Smooth muscle cell (in vitro differentiated cells): ENCODE data around the gene DGKB. TPM values are rescaled to one million over a fixed set of nuclear protein-coding genes. Genes with fewer than 3 reads are reported as not detected.

Source experiments
- DNase-seq: peaks from one replicate; lab custom pipeline; 2025; ENCODE audit not compliant: unreplicated experiment; lab: John Stamatoyannopoulos, UW
- H2AFZ ChIP-seq: fragments of 200-600 bp; sonication (generic); 2 replicates; pipeline ENCODE4 v1.6.0; 2016; ENCODE audit warnings: antibody characterized with exemption, low read depth, mild to moderate bottlenecking
- H3F3A ChIP-seq: fragments of 200-600 bp; sonication (generic); 2 replicates; pipeline ENCODE4 v1.6.0; 2017; ENCODE audit warnings: antibody characterized with exemption, low read depth
- H3K27ac ChIP-seq: fragments of 200-600 bp; sonication (generic); 2 replicates; pipeline ENCODE4 v1.5.1; 2016; ENCODE audit warnings: low read depth, mild to moderate bottlenecking
- H3K27me3 ChIP-seq: fragments of 200-600 bp; sonication (generic); 2 replicates; pipeline ENCODE4 v1.6.1; 2016; ENCODE audit warnings: low read depth, mild to moderate bottlenecking
- H3K36me3 ChIP-seq: fragments of 200-600 bp; sonication (generic); 2 replicates; pipeline ENCODE4 v1.5.1; 2016; ENCODE audit warnings: low read depth
- H3K4me1 ChIP-seq: fragments of 200-600 bp; sonication (generic); 2 replicates; pipeline ENCODE4 v1.5.1; 2016; ENCODE audit warnings: low read depth
- H3K4me2 ChIP-seq: fragments of 200-600 bp; sonication (generic); 2 replicates; pipeline ENCODE4 v1.6.0; 2016; ENCODE audit warnings: mild to moderate bottlenecking
- H3K4me3 ChIP-seq: fragments of 200-600 bp; sonication (generic); 2 replicates; pipeline ENCODE4 v1.5.1; 2016; ENCODE audit warnings: mild to moderate bottlenecking
- H3K79me2 ChIP-seq: fragments of 200-600 bp; sonication (generic); 2 replicates; pipeline ENCODE4 v1.6.0; 2016; ENCODE audit warnings: low read depth, mild to moderate bottlenecking
- H3K9ac ChIP-seq: fragments of 200-600 bp; sonication (generic); 2 replicates; pipeline ENCODE4 v1.6.0; 2016; ENCODE audit warnings: low read depth
- H3K9me3 ChIP-seq: fragments of 200-600 bp; sonication (generic); replicated peaks from 2 replicates; pipeline ENCODE4 v1.5.1; 2016; ENCODE audit warnings: low read depth
- H4K20me1 ChIP-seq: fragments of 200-600 bp; sonication (generic); 2 replicates; pipeline ENCODE4 v1.6.0; 2016; ENCODE audit warnings: low read depth
- WGBS: methylation state at CpG from one replicate; pipeline ENCODE4 v1.1.7; 2016; ENCODE audit warnings: low lambda C conversion rate; 5-methylcytosine and 5-hydroxymethylcytosine counted together
- polyA plus RNA-seq: library from polyadenylated mRNA; unstranded; fragments of >200 nt; fragmentation: Nextera tagmentation; extraction: Ambion mirVana; gene quantifications from 2 replicates; pipeline ENCODE4 v1.2.1, GENCODE V29; 2016
- total RNA-seq: library from RNA; depleted of rRNA; stranded (reverse); fragments of >200 nt; gene quantifications from 2 replicates; pipeline ENCODE4 v1.2.3, GENCODE V29; 2014
- TF ChIP-seq, protein P1 (sequence below): fragments of 200-600 bp; sonication (generic); IDR thresholded peaks from 2 replicates; pipeline ENCODE4 v1.5.1; 2017; ENCODE audit warnings: borderline replicate concordance, mild to moderate bottlenecking, antibody characterized with exemption; ENCODE audit not compliant: insufficient read depth, poor library complexity, severe bottlenecking

Gene DGKB
- total and polyA plus RNA-seq, 2 experiments from 2014 or later: not detected

- H3K79me2 ChIP-seq: no peaks in the 10 kb centered on the region
- H3K36me3 ChIP-seq: no peaks in the 10 kb centered on the region
- H3K4me1 ChIP-seq: peaks cover 4% of the 10 kb centered on the region
- DNase-seq: no peak
- TF ChIP-seq, protein P1, sequence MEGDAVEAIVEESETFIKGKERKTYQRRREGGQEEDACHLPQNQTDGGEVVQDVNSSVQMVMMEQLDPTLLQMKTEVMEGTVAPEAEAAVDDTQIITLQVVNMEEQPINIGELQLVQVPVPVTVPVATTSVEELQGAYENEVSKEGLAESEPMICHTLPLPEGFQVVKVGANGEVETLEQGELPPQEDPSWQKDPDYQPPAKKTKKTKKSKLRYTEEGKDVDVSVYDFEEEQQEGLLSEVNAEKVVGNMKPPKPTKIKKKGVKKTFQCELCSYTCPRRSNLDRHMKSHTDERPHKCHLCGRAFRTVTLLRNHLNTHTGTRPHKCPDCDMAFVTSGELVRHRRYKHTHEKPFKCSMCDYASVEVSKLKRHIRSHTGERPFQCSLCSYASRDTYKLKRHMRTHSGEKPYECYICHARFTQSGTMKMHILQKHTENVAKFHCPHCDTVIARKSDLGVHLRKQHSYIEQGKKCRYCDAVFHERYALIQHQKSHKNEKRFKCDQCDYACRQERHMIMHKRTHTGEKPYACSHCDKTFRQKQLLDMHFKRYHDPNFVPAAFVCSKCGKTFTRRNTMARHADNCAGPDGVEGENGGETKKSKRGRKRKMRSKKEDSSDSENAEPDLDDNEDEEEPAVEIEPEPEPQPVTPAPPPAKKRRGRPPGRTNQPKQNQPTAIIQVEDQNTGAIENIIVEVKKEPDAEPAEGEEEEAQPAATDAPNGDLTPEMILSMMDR: no peak
- no peaks in the 10 kb centered on the region for H4K20me1 ChIP-seq
- H2AFZ ChIP-seq: no peak overlapping the region
- no peak overlapping the region for H3K27ac ChIP-seq
- no peak overlapping the region for H3K4me3 ChIP-seq
- no peak overlapping the region for H3K9ac ChIP-seq
- H3K9me3 ChIP-seq: no peaks in the 10 kb centered on the region
- no peak overlapping the region for H3K4me2 ChIP-seq
- WGBS: 69% methylated on average over 4 of the region's 4 CpGs
- no peaks in the 10 kb centered on the region for H3K27me3 ChIP-seq
- no peaks in the 10 kb centered on the region for H3F3A ChIP-seq
These were observed 707.5 kb downstream of the DGKB start for GRCh38 chr7:14195079-14195478.

GRCh38 chr7:14191686-14192098 is 710.9 kb downstream of the DGKB start:
- H3K9ac ChIP-seq: no peak overlapping the region
- WGBS: 80% methylated on average over 4 of the region's 4 CpGs

GRCh38 chr7:14184292-14184864 is 718.2 kb downstream of the DGKB start:
- H4K20me1 ChIP-seq: no peaks in the 10 kb centered on the region
- no peaks in the 10 kb centered on the region for H3K4me1 ChIP-seq
- no peaks in the 10 kb centered on the region for H3F3A ChIP-seq
- TF ChIP-seq, protein P1: no peak
- DNase-seq: no peak
- no peaks in the 10 kb centered on the region for H3K79me2 ChIP-seq
- H3K4me2 ChIP-seq: no peak overlapping the region
- H3K4me3 ChIP-seq: no peak overlapping the region
- no peak overlapping the region for H3K27ac ChIP-seq
- H3K27me3 ChIP-seq: no peaks in the 10 kb centered on the region
- no peaks in the 10 kb centered on the region for H3K9me3 ChIP-seq
- no peak overlapping the region for H3K9ac ChIP-seq
- H3K36me3 ChIP-seq: no peaks in the 10 kb centered on the region
- 98% methylated on average over 10 of the region's 10 CpGs for WGBS
- no peak overlapping the region for H2AFZ ChIP-seq

More at GRCh38 chr7:14191686-14192098, 710.9 kb downstream of the DGKB start:
- no peaks in the 10 kb centered on the region for H3F3A ChIP-seq
- no peak overlapping the region for H3K4me2 ChIP-seq
- no peak overlapping the region for H3K27ac ChIP-seq
- H3K79me2 ChIP-seq: no peaks in the 10 kb centered on the region
- no peak overlapping the region for H2AFZ ChIP-seq
- no peaks in the 10 kb centered on the region for H4K20me1 ChIP-seq
- H3K4me3 ChIP-seq: no peak overlapping the region
- H3K4me1 ChIP-seq: peaks cover 2% of the 10 kb centered on the region
- H3K9me3 ChIP-seq: no peaks in the 10 kb centered on the region
- H3K36me3 ChIP-seq: no peaks in the 10 kb centered on the region
- H3K27me3 ChIP-seq: no peaks in the 10 kb centered on the region
- TF ChIP-seq, protein P1: no peak
- no peak for DNase-seq

DNA sequence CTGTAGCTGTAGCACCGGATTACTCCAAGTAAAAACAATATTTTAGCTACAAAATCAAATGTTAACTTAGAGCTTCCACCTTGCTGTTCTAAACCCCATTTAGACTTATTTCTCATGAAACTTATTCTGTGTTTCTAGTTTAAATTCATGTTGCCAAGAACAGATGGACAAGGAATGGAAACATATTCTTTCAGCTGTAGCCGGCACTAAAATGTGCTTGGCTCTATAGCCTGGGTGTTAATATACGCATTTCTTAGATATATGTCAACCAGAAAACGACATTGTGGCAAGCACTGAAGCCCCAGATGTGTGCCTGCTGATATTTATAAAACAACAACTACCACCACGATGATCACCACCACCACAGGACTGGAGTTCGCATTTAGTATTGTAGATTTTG is 722.8 kb downstream of the DGKB start:
- H3K27ac ChIP-seq: no peak overlapping the region
- H3K9ac ChIP-seq: no peak overlapping the region
- H2AFZ ChIP-seq: no peak overlapping the region
- no peak overlapping the region for H3K4me3 ChIP-seq
- no peaks in the 10 kb centered on the region for H3K9me3 ChIP-seq
- TF ChIP-seq, protein P1: no peak
- H3K27me3 ChIP-seq: no peaks in the 10 kb centered on the region
- H3F3A ChIP-seq: no peaks in the 10 kb centered on the region
- H3K79me2 ChIP-seq: no peaks in the 10 kb centered on the region
- H3K36me3 ChIP-seq: no peaks in the 10 kb centered on the region
- WGBS: 76% methylated on average over 6 of the region's 6 CpGs
- H4K20me1 ChIP-seq: no peaks in the 10 kb centered on the region
- no peak for DNase-seq
- no peaks in the 10 kb centered on the region for H3K4me1 ChIP-seq
- no peak overlapping the region for H3K4me2 ChIP-seq
